HEK293 (cell line): ENCODE results near the gene VCX.

Experiments used
- CTCF ChIA-PET: fragments of 350-600 bp; formaldehyde crosslinking; extraction: SDS; loops from one replicate; lab custom pipeline; 2021; ENCODE audit warnings: antibody characterized with exemption; lab: Yijun Ruan, JAX
- POLR2A ChIA-PET: fragments of 300-600 bp; formaldehyde crosslinking; extraction: SDS; loops from one replicate; lab custom pipeline; 2020; ENCODE audit warnings: antibody characterized with exemption, inconsistent platforms; lab: Yijun Ruan, JAX
- H3K27ac ChIP-seq: fragments of 200-500 bp; sonication (Bioruptor generic); 2 replicates; pipeline ENCODE4 v1.5.1; 2014; ENCODE audit warnings: low read depth, low read length, control low read depth, inconsistent platforms; ENCODE audit errors: extremely low read depth
- H3K36me3 ChIP-seq, 2 experiments: fragments of 200-500 bp in 1 of 2; sonication (Bioruptor generic) in 1 of 2; 1 replicate in 1 of 2; 2 replicates in 1 of 2; pipeline ENCODE4 v1.5.1; 2014 to 2017; ENCODE audit warnings: inconsistent platforms in 2 of 2, low read length in 2 of 2; ENCODE audit not compliant: control insufficient read depth in 2 of 2, insufficient read depth in 1 of 2
- H3K4me1 ChIP-seq: fragments of 200-500 bp; sonication (Bioruptor generic); 2 replicates; pipeline ENCODE4 v1.5.1; 2014; ENCODE audit warnings: mild to moderate bottlenecking, low read length, inconsistent platforms; ENCODE audit not compliant: control insufficient read depth, insufficient read depth
- H3K4me3 ChIP-seq: 2 replicates; pipeline ENCODE4 v1.5.1; 2011; ENCODE audit warnings: low read depth, mild to moderate bottlenecking, control low read depth, low read length, moderate library complexity
- H3K9me3 ChIP-seq: fragments of 200-500 bp; sonication (Bioruptor generic); 2 replicates; pipeline ENCODE4 v1.5.1; 2014; ENCODE audit warnings: low read depth, low read length, inconsistent platforms; ENCODE audit not compliant: control insufficient read depth, insufficient read depth
- FEZF1 ChIP-seq: fragments of 450-650 bp; formaldehyde crosslinking; IDR thresholded peaks from 2 replicates; pipeline ENCODE4 v1.5.1; 2016; ENCODE audit warnings: missing biosample characterization, missing genetic modification characterization
- HIC1 ChIP-seq: fragments of 450-650 bp; formaldehyde crosslinking; IDR thresholded peaks from 2 replicates; pipeline ENCODE4 v1.5.1; 2016; ENCODE audit warnings: missing biosample characterization, missing genetic modification characterization
- KLF16 ChIP-seq: fragments of 450-650 bp; formaldehyde crosslinking; IDR thresholded peaks from 2 replicates; pipeline ENCODE4 v1.5.1; 2017; ENCODE audit warnings: missing biosample characterization, missing genetic modification characterization
- RBAK ChIP-seq: fragments of 450-650 bp; formaldehyde crosslinking; IDR thresholded peaks from 2 replicates; pipeline ENCODE4 v1.5.1; 2016; ENCODE audit warnings: missing biosample characterization, missing genetic modification characterization
- ZBTB7A ChIP-seq: fragments of 450-650 bp; formaldehyde crosslinking; IDR thresholded peaks from 2 replicates; pipeline ENCODE4 v1.5.1; 2016; ENCODE audit warnings: low read depth, missing biosample characterization, missing genetic modification characterization
- ZFHX2 ChIP-seq: fragments of 450-650 bp; formaldehyde crosslinking; conservative IDR thresholded peaks from 2 replicates; pipeline ENCODE4 v1.5.1; 2016; ENCODE audit warnings: missing biosample characterization, missing genetic modification characterization
- ZFP69B ChIP-seq: fragments of 450-650 bp; formaldehyde crosslinking; IDR thresholded peaks from 2 replicates; pipeline ENCODE4 v1.5.1; 2016; ENCODE audit warnings: missing biosample characterization, missing genetic modification characterization
- ZNF157 ChIP-seq: fragments of 450-650 bp; formaldehyde crosslinking; IDR thresholded peaks from 2 replicates; pipeline ENCODE4 v1.5.1; 2016; ENCODE audit warnings: missing biosample characterization, missing genetic modification characterization
- ZNF274 ChIP-seq, 2 experiments: fragments of 200-500 bp in 1 of 2; fragments of 450-650 bp in 1 of 2; sonication (Bioruptor generic) in 1 of 2; formaldehyde crosslinking in 1 of 2; IDR thresholded peaks; 2 replicates each; pipeline versions ENCODE4 v1.5.1 to v1.6.1; 2014 to 2016; ENCODE audit warnings: borderline replicate concordance in 1 of 2, inconsistent platforms in 1 of 2, low read length in 1 of 2, missing biosample characterization in 1 of 2, missing genetic modification characterization in 1 of 2
- ZNF292 ChIP-seq: fragments of 450-650 bp; formaldehyde crosslinking; IDR thresholded peaks from 2 replicates; pipeline ENCODE4 v1.5.1; 2016; ENCODE audit warnings: low read depth, missing biosample characterization, missing genetic modification characterization, borderline replicate concordance
- ZNF37A ChIP-seq: fragments of 450-650 bp; IDR thresholded peaks from 2 replicates; pipeline ENCODE4 v1.5.1; 2018; ENCODE audit warnings: missing biosample characterization, missing genetic modification characterization
- ZNF394 ChIP-seq: fragments of 450-650 bp; formaldehyde crosslinking; IDR thresholded peaks from 2 replicates; pipeline ENCODE4 v1.5.1; 2016; ENCODE audit warnings: missing biosample characterization, missing genetic modification characterization, mild to moderate bottlenecking, moderate library complexity, borderline replicate concordance
- ZNF530 ChIP-seq: fragments of 450-650 bp; formaldehyde crosslinking; IDR thresholded peaks from 2 replicates; pipeline ENCODE4 v1.5.1; 2016; ENCODE audit warnings: low read depth, missing biosample characterization, missing genetic modification characterization
- ZNF561 ChIP-seq: fragments of 450-650 bp; IDR thresholded peaks from 2 replicates; pipeline ENCODE4 v1.5.1; 2018; ENCODE audit warnings: missing biosample characterization, missing genetic modification characterization, borderline replicate concordance
- ZNF571 ChIP-seq: fragments of 450-650 bp; formaldehyde crosslinking; IDR thresholded peaks from 2 replicates; pipeline ENCODE4 v1.5.0; 2017; ENCODE audit warnings: missing biosample characterization, missing genetic modification characterization
- ZNF580 ChIP-seq: fragments of 450-650 bp; formaldehyde crosslinking; IDR thresholded peaks from 2 replicates; pipeline ENCODE4 v1.5.1; 2016; ENCODE audit warnings: missing biosample characterization, missing genetic modification characterization
- TF ChIP-seq, protein P1 (sequence below): fragments of 450-650 bp; formaldehyde crosslinking; IDR thresholded peaks from 2 replicates; pipeline ENCODE4 v1.5.1; 2017; ENCODE audit warnings: missing biosample characterization, missing genetic modification characterization
- TF ChIP-seq, protein P2 (sequence below): fragments of 450-650 bp; formaldehyde crosslinking; IDR thresholded peaks from 2 replicates; pipeline ENCODE4 v1.5.1; 2017; ENCODE audit warnings: missing biosample characterization, missing genetic modification characterization
- TF ChIP-seq, protein P3 (sequence below): fragments of 450-650 bp; formaldehyde crosslinking; IDR thresholded peaks from 2 replicates; pipeline ENCODE4; 2016; ENCODE audit warnings: missing biosample characterization, missing genetic modification characterization
- TF ChIP-seq, protein P4 (sequence below): fragments of 450-650 bp; formaldehyde crosslinking; optimal IDR thresholded peaks from 2 replicates; pipeline ENCODE3; 2016; ENCODE audit warnings: missing biosample characterization, mild to moderate bottlenecking, missing genetic modification characterization

Gene VCX

DNA sequence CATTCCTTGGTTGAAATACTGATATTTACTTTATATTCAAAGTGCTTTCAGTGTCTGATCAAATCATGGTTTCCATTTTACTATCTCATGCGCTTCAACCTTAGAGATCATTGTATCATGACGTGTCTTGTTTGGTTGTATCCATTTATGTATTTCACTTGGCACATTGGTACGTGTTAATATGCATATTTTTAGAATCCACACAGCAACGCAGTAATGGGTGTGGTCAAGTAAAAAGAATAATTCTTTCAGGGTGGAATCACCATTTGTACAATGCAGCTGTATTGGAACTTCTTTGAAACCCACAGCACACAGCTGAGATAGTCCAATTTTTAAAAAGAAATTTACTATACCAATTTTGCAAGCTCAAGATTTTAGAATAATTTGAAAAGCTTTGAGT, 29.1 kb downstream of the VCX start:
- POLR2A ChIA-PET, result no interaction called here
- H3K9me3 ChIP-seq, result no peaks in the 10 kb centered on the region
- H3K36me3 ChIP-seq, result no peaks in the 10 kb centered on the region
- no peak overlapping the region for H3K27ac ChIP-seq
- TF ChIP-seq ZNF571 (tag by site-specific recombination) (no peak), RBAK (no peak), ZBTB7A (tag by site-specific recombination) (no peak), KLF16 (tag by site-specific recombination) (no peak), ZNF561 (tag by site-specific recombination) (no peak), ZNF274 (IDR thresholded peaks at IDR 0.05; ENCODE audit: low read length) (no peak), ZNF274 (tag by site-specific recombination; IDR thresholded peaks at IDR 0.05; ENCODE audit: borderline replicate concordance) (no peak), ZFP69B (no peak), FEZF1 (tag by site-specific recombination) (no peak), ZNF157 (tag by site-specific recombination) (no peak), ZNF37A (tag by site-specific recombination) (no peak), HIC1 (tag by site-specific recombination) (no peak), ZNF394 (tag by site-specific recombination) (no peak), ZNF580 (tag by site-specific recombination) (no peak), ZNF530 (tag by site-specific recombination) (no peak), ZNF292 (tag by site-specific recombination) (no peak), ZFHX2 (tag by site-specific recombination) (no peak)
- TF ChIP-seq, protein P1, sequence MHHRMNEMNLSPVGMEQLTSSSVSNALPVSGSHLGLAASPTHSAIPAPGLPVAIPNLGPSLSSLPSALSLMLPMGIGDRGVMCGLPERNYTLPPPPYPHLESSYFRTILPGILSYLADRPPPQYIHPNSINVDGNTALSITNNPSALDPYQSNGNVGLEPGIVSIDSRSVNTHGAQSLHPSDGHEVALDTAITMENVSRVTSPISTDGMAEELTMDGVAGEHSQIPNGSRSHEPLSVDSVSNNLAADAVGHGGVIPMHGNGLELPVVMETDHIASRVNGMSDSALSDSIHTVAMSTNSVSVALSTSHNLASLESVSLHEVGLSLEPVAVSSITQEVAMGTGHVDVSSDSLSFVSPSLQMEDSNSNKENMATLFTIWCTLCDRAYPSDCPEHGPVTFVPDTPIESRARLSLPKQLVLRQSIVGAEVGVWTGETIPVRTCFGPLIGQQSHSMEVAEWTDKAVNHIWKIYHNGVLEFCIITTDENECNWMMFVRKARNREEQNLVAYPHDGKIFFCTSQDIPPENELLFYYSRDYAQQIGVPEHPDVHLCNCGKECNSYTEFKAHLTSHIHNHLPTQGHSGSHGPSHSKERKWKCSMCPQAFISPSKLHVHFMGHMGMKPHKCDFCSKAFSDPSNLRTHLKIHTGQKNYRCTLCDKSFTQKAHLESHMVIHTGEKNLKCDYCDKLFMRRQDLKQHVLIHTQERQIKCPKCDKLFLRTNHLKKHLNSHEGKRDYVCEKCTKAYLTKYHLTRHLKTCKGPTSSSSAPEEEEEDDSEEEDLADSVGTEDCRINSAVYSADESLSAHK (tag by site-specific recombination), result no peak
- TF ChIP-seq, protein P2, sequence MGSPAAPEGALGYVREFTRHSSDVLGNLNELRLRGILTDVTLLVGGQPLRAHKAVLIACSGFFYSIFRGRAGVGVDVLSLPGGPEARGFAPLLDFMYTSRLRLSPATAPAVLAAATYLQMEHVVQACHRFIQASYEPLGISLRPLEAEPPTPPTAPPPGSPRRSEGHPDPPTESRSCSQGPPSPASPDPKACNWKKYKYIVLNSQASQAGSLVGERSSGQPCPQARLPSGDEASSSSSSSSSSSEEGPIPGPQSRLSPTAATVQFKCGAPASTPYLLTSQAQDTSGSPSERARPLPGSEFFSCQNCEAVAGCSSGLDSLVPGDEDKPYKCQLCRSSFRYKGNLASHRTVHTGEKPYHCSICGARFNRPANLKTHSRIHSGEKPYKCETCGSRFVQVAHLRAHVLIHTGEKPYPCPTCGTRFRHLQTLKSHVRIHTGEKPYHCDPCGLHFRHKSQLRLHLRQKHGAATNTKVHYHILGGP (tag by site-specific recombination), result no peak
- TF ChIP-seq, protein P3, sequence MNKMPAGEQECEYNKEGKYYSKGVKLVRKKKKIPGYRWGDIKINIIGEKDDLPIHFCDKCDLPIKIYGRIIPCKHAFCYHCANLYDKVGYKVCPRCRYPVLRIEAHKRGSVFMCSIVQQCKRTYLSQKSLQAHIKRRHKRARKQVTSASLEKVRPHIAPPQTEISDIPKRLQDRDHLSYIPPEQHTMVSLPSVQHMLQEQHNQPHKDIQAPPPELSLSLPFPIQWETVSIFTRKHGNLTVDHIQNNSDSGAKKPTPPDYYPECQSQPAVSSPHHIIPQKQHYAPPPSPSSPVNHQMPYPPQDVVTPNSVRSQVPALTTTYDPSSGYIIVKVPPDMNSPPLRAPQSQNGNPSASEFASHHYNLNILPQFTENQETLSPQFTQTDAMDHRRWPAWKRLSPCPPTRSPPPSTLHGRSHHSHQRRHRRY (tag by site-specific recombination), result no peak
- TF ChIP-seq, protein P4, sequence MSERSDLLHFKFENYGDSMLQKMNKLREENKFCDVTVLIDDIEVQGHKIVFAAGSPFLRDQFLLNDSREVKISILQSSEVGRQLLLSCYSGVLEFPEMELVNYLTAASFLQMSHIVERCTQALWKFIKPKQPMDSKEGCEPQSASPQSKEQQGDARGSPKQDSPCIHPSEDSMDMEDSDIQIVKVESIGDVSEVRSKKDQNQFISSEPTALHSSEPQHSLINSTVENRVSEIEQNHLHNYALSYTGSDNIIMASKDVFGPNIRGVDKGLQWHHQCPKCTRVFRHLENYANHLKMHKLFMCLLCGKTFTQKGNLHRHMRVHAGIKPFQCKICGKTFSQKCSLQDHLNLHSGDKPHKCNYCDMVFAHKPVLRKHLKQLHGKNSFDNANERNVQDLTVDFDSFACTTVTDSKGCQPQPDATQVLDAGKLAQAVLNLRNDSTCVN (tag by site-specific recombination), result no peak
- TF ChIP-seq, all 188 proteins: peak for 0
- no peaks in the 10 kb centered on the region for H3K4me1 ChIP-seq
- no peak overlapping the region for H3K4me3 ChIP-seq
- CTCF ChIA-PET, result no interaction called here
